Heart left ventricle (tissue), 16 donors: ENCODE data around the gene INO80. TPM values are rescaled to one million over a fixed set of nuclear protein-coding genes. Genes with fewer than 3 reads are reported as not detected.

Source experiments
- ATAC-seq, 4 donors: fragments of 200-7000 bp; cut with Tn5 transposase; one replicate each; pipeline ENCODE4 v1.9.1; 2020 to 2022; ENCODE audit warnings: moderate library complexity in 4 of 4, mild to moderate bottlenecking in 3 of 4, moderate number of reproducible peaks in 1 of 4
- DNase-seq, 5 donors: peaks; one replicate each; pipeline ENCODE4 v3.0.0-alpha.2; 2020
- H3K27ac ChIP-seq, 12 donors: fragments of 200-600 bp; sonication (generic) in 4 of 12; one replicate each; pipeline versions ENCODE4 v1.5.0 to v1.8.0; 2016 to 2022; ENCODE audit warnings: mild to moderate bottlenecking in 2 of 12
- H3K27me3 ChIP-seq, 9 donors: fragments of 200-600 bp; sonication (generic) in 2 of 9; one replicate each; pipeline versions ENCODE4 v1.5.1 to v1.8.0; 2016 to 2022; ENCODE audit warnings: mild to moderate bottlenecking in 3 of 9
- H3K36me3 ChIP-seq, 9 donors: fragments of 200-600 bp; sonication (generic) in 2 of 9; one replicate each; pipeline versions ENCODE4 v1.5.0 to v1.8.0; 2018 to 2022; ENCODE audit warnings: mild to moderate bottlenecking in 2 of 9
- H3K4me1 ChIP-seq, 12 donors: fragments of 200-600 bp; sonication (generic) in 4 of 12; one replicate each; pipeline versions ENCODE4 v1.5.0 to v1.8.0; 2016 to 2022; ENCODE audit warnings: mild to moderate bottlenecking in 3 of 12
- H3K4me3 ChIP-seq, 12 donors: fragments of 200-600 bp; sonication (generic) in 4 of 12; one replicate each; pipeline versions ENCODE4 v1.5.0 to v1.8.0; 2017 to 2022; ENCODE audit warnings: mild to moderate bottlenecking in 9 of 12, moderate library complexity in 4 of 12
- H3K9me3 ChIP-seq, 12 donors: fragments of 200-600 bp; sonication (generic) in 4 of 12; one replicate each; pipeline versions ENCODE4 v1.5.0 to v1.8.0; 2016 to 2022; ENCODE audit warnings: mild to moderate bottlenecking in 1 of 12
- CTCF ChIP-seq, 12 donors: fragments of 200-600 bp; sonication (generic) in 4 of 12; IDR thresholded peaks; one replicate each; pipeline versions ENCODE4 v1.5.0 to v1.8.0; 2018 to 2022; ENCODE audit warnings: antibody characterized with exemption in 12 of 12, mild to moderate bottlenecking in 5 of 12
- POLR2A ChIP-seq, 2 donors: fragments of 450-650 bp; IDR thresholded peaks; one replicate each; pipeline ENCODE4 v1.6.1; 2017; ENCODE audit warnings: antibody characterized with exemption in 2 of 2, mild to moderate bottlenecking in 2 of 2, moderate library complexity in 2 of 2
- WGBS, 4 donors: extraction: QIAGEN DNeasy Blood & Tissue Kit in 2 of 4; methylation state at CpG; one replicate each; pipeline versions ENCODE4 v1.1.5 to v1.1.7; 2013 to 2018; 5-methylcytosine and 5-hydroxymethylcytosine counted together
- intact Hi-C, 10 donors: fragments of 100-400 bp; cut with DNase I; formaldehyde crosslinking; loops; one replicate each; pipeline versions ENCODE4 v1.11.1 to v1.14.2; 2022
- polyA plus RNA-seq, 2 donors: library from polyadenylated mRNA; stranded (reverse); fragments of 200-250 nt; gene quantifications; one replicate each; pipeline ENCODE4 v1.2.3, GENCODE V29; 2013
- total RNA-seq, 9 donors: library from RNA; depleted of rRNA in 2 of 9; stranded (reverse); fragments of >200 nt in 2 of 9; fragmentation: NEBNext Ultra II Directional in 3 of 9; extraction: Animal tissue kit (Norgen Biotek cat#: 25700) in 3 of 9; gene quantifications; one replicate each; pipeline versions ENCODE4 v1.1.0 to v1.2.4, GENCODE V29; 2016 to 2023
- donor health status: ischemic (EF 13 %, LVEDD 7.1; RV severe dilation, severe dysfunction).
- donor health status: healthy with polysubstance abuse.
- donor health status: DM: no; HTN: yes; CAD: no.
- donor health status: DM: no; HTN: no; CAD: no.
- donor health status: ischemic (EF 25% LVEDD 6.9; RV normal size, moderate dysfunction).
- donor health status: ischemic (EF 25% LVEDD 5.7; RV mildly dilated, moderate dysfunction).
- donor health status: healthy.
- donor health status: DM: yes; HTN: yes; CAD: no.
- donor health status: ischemic (EF 35%, LVEDD 5.7; RV mildly dilated, moderate dysfunction).
- donor health status: nonischemic (EF 11% LVEDD 7.7; RV severe dilation, severe dysfunction).
- donor health status: DM: yes; HTN: yes; CAD: no.
- donor health status: PGD.
- donor health status: ischemic (EF 29% LVEDD 5.4; RV normal size, mild dysfunction).
- donor health status: nonischemic (EF 23%, LVEDD 6.1; RV moderate dilation, normal function).

INO80 gene
- total and polyA plus RNA-seq, 11 donors = 4.7 to 20.9 (median 12.6) TPM

DNA sequence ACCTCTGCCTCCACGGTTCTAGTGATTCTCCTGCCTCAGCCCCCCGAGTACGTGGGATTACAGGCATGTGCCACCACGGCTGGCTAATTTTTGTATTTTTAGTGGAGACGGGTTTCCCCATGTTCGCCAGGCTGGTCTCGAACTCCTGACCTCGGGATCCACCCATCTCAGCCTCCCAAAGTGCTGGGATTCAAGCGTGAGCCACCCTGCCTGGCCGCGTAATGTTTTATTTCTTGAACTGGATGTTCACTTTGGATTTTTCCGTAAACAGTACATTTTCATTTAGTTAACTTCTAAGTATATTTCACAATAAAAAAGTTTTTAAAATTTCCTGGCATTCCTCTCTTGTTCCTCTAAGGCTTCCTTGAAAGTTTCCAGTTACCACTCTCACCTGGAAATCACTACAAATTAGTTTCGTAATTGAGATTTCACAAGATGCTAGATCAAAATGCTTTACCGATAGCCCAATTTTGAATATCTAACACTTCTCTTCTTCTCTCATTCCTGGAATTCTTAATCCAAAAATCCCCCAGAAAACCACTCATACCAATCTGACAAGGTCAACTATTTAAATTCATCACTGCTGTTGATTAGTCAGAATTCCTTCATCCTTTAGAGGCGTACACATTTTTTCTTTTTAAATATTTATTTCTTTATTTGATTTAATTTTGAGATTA is 44.7 kb upstream of the INO80 start:
- DNase-seq (no peak), ATAC-seq (no peak)
- H3K4me1 ChIP-seq = no peaks in the 10 kb centered on the region
- WGBS, 4 donors = 88 to 90% (median 89%) methylated on average over 15 of the region's 15 CpGs
- intact Hi-C loops = no loop called here
- H3K36me3 ChIP-seq = no peaks in the 10 kb centered on the region
- no peak overlapping the region for H3K4me3 ChIP-seq
- no peaks in the 10 kb centered on the region for H3K9me3 ChIP-seq
- peaks cover 0 to 5% (median 0%) of the 10 kb centered on the region in 9 donors for H3K27me3 ChIP-seq
- TF ChIP-seq CTCF (IDR thresholded peaks at IDR 0.05) (no peak), POLR2A (IDR thresholded peaks at IDR 0.05) (no peak)
- H3K27ac ChIP-seq = no peak overlapping the region

DNA sequence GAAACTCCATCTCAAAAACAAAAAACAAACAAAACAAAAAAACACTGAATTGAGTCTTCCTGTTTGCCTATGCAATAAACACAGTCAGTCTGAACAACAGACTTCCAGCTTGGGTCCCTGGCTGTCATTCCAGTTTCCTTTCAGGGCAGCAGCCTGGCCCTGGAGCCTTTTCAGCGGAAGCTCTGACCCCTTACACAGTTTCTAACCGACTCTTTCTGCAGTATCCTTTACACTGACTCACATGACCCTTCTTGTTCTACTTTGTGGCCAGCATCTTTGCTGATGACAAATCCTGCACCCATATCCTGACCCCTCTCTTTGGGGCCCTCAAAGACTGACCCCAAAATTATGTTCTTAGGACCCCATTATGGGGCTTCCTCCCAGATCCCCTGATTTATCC is 38.3 kb upstream of the INO80 start:
- WGBS, 4 donors = 53 to 74% (median 64%) methylated on average over 2 of the region's 2 CpGs
- H3K4me3 ChIP-seq = no peak overlapping the region
- H3K27me3 ChIP-seq = peaks cover 0 to 5% (median 0%) of the 10 kb centered on the region in 9 donors
- DNase-seq = no peak
- no peaks in the 10 kb centered on the region for H3K4me1 ChIP-seq
- no peaks in the 10 kb centered on the region for H3K9me3 ChIP-seq
- intact Hi-C loops = no loop called here
- no peak overlapping the region for H3K27ac ChIP-seq
- H3K36me3 ChIP-seq = no peaks in the 10 kb centered on the region
- ATAC-seq = no peak
- TF ChIP-seq POLR2A (IDR thresholded peaks at IDR 0.05) (no peak), CTCF (IDR thresholded peaks at IDR 0.05) (no peak)

GRCh38 chr15:41153733-41154132 is 37.7 kb upstream of the INO80 start:
- ATAC-seq = no peak
- Histone ChIP-seq H3K27me3 (peaks cover 0 to 5% (median 0%) of the 10 kb centered on the region in 9 donors), H3K4me3 (no peak overlapping the region), H3K9me3 (no peaks in the 10 kb centered on the region), H3K4me1 (no peaks in the 10 kb centered on the region), H3K27ac (no peak overlapping the region), H3K36me3 (no peaks in the 10 kb centered on the region)
- TF ChIP-seq POLR2A (IDR thresholded peaks at IDR 0.05) (no peak), CTCF (IDR thresholded peaks at IDR 0.05) (no peak)
- 92 to 94% (median 93%) methylated on average over 5 of the region's 5 CpGs for WGBS, 4 donors
- intact Hi-C loops = no loop called here
- no peak for DNase-seq

GRCh38 chr15:41151451-41152005 is 35.4 kb upstream of the INO80 start:
- Histone ChIP-seq H3K27ac (no peak overlapping the region), H3K27me3 (no peaks in the 10 kb centered on the region), H3K4me3 (no peak overlapping the region), H3K4me1 (no peaks in the 10 kb centered on the region), H3K36me3 (no peaks in the 10 kb centered on the region), H3K9me3 (no peaks in the 10 kb centered on the region)
- TF ChIP-seq CTCF (IDR thresholded peaks at IDR 0.05) = no peak
- DNase-seq (no peak), ATAC-seq (no peak)
- WGBS, 4 donors = 92 to 97% (median 96%) methylated on average over 14 to 37 of the region's 37 CpGs
- intact Hi-C loops = no loop called here
